ENCODE results near the gene MARCHF4. TPM values are rescaled to one million over a fixed set of nuclear protein-coding genes. Genes with fewer than 3 reads are reported as not detected.

The MARCHF4 gene
- total RNA-seq, 1 experiment from 2014 or later, result not detected

DNA sequence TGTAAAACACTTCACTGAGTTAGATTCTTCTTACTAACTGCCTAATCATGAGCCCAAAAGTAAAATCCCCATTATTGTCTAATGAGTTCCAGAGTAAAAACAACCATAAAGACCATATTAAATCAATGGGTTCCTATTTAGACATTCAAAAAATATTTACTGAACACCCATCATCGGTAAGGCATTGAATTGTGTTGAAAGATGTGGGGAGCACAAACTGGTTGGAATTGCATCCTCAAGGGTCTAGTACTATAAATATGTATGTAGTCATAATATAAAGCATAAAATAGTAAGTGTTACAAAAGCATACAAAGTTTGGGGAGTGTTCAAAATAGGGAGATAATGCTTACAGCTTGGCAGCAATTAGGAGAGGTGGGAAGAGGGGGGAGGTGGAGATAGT, 3.0 kb upstream of the MARCHF4 start:
- ChIA-PET POLR2A (no interaction called here), CTCF (no interaction called here), RAD21 (ENCODE audit: low non-redundant PET in 1 of 2, low total read pairs in 2 of 2, uncharacterized antibody in 2 of 2, unreplicated experiment in 2 of 2) (no interaction called here)
- no peak overlapping the region for H2AFZ ChIP-seq (ENCODE audit: low read depth, low read length, poor library complexity, severe bottlenecking)
- H3K9me2 ChIP-seq (ENCODE audit: insufficient read depth), result no peaks in the 10 kb centered on the region
- TF ChIP-seq ZFX (IDR thresholded peaks at IDR 0.05), result no peak
- no peak for TF ChIP-seq POLR2AphosphoS5 (IDR thresholded peaks at IDR 0.05; ENCODE audit: low read depth, low read length)
- no peak for TF ChIP-seq YY1 (IDR thresholded peaks at IDR 0.05; ENCODE audit: extremely low read depth, insufficient replicate concordance, low read depth, low read length)
- no peak for TF ChIP-seq SIN3A (IDR thresholded peaks at IDR 0.05; ENCODE audit: low read depth)
- TF ChIP-seq FOSL1 (IDR thresholded peaks at IDR 0.05; ENCODE audit: low read depth), result no peak
- TF ChIP-seq, protein P1, sequence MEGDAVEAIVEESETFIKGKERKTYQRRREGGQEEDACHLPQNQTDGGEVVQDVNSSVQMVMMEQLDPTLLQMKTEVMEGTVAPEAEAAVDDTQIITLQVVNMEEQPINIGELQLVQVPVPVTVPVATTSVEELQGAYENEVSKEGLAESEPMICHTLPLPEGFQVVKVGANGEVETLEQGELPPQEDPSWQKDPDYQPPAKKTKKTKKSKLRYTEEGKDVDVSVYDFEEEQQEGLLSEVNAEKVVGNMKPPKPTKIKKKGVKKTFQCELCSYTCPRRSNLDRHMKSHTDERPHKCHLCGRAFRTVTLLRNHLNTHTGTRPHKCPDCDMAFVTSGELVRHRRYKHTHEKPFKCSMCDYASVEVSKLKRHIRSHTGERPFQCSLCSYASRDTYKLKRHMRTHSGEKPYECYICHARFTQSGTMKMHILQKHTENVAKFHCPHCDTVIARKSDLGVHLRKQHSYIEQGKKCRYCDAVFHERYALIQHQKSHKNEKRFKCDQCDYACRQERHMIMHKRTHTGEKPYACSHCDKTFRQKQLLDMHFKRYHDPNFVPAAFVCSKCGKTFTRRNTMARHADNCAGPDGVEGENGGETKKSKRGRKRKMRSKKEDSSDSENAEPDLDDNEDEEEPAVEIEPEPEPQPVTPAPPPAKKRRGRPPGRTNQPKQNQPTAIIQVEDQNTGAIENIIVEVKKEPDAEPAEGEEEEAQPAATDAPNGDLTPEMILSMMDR (IDR thresholded peaks at IDR 0.05 in 2 of 3, conservative IDR thresholded peaks at IDR 0.05 in 1 of 3; ENCODE audit: borderline replicate concordance in 1 of 3, insufficient read depth in 1 of 3, low read depth in 2 of 3, low read length in 2 of 3), result no peak
- TF ChIP-seq SRF (IDR thresholded peaks at IDR 0.05; ENCODE audit: low read depth), result no peak
- no peak overlapping the region for H3K4me2 ChIP-seq (ENCODE audit: low read length)
- no peak overlapping the region for H3K9ac ChIP-seq (ENCODE audit: low read length)
- intact Hi-C loops (cut with micrococcal nuclease), result no loop called here
- peaks cover 2 to 26% of the 10 kb centered on the region in 2 experiments; a peak in 3 of 4 replicates for H3K4me1 ChIP-seq (ENCODE audit: control insufficient read depth in 1 of 2, insufficient read depth in 2 of 2, low read length in 2 of 2)
- no peak overlapping the region for H3K27ac ChIP-seq (ENCODE audit: low read depth, low read length)
- no peaks in the 10 kb centered on the region for H3K79me2 ChIP-seq (ENCODE audit: insufficient read depth, low read length)
- H4K20me1 ChIP-seq (ENCODE audit: insufficient read depth), result no peaks in the 10 kb centered on the region
- peaks cover 8% of the 10 kb centered on the region for H3K27me3 ChIP-seq (ENCODE audit: insufficient read depth, low read length)
- H3K36me3 ChIP-seq (ENCODE audit: control insufficient read depth in 1 of 2, insufficient read depth in 2 of 2, low read length in 2 of 2), result no peaks in the 10 kb centered on the region
- no TSS peak for BruUV-seq (replicated peaks)
- H3K4me3 ChIP-seq (replicated peaks in 1 of 2; ENCODE audit: low read depth in 1 of 2, low read length in 2 of 2), result no peak overlapping the region
- ATAC-seq (no peak), DNase-seq (ENCODE audit: low read depth, low spot score) (no peak)
- H3K9me3 ChIP-seq (ENCODE audit: control insufficient read depth in 1 of 2, insufficient read depth in 1 of 2, low read depth in 1 of 2, low read length in 2 of 2), result no peaks in the 10 kb centered on the region

DNA sequence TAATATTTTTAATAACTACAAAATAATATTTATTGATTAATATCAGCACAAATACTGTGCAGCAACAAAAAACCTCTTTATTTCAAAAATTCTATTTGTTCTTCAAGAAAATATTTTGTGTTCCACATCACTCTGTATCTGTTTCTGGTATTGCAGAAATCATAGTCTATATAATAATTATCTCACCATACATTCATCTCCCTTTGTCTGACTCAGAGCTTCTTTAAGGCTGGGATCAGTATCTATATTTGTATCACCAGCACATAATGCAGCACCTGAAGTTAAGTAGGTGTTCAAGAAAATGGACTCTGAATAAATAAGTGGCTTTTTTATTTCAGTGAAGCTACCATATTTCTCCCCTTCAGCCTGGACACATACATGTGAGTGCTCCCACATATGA, 1.6 kb upstream of the MARCHF4 start:
- H4K20me1 ChIP-seq (ENCODE audit: insufficient read depth), result no peaks in the 10 kb centered on the region
- RAD21 ChIA-PET (ENCODE audit: low non-redundant PET in 1 of 2, low total read pairs in 2 of 2, uncharacterized antibody in 2 of 2, unreplicated experiment in 2 of 2), result no interaction called here
- CTCF ChIA-PET, result no interaction called here
- DNase-seq (ENCODE audit: low read depth, low spot score) (no peak), ATAC-seq (no peak)
- H3K27me3 ChIP-seq (ENCODE audit: insufficient read depth, low read length), result peaks cover 18% of the 10 kb centered on the region
- H2AFZ ChIP-seq (ENCODE audit: low read depth, low read length, poor library complexity, severe bottlenecking), result no peak overlapping the region
- H3K4me3 ChIP-seq (replicated peaks in 1 of 2; ENCODE audit: low read depth in 1 of 2, low read length in 2 of 2), result no peak overlapping the region
- no peaks in the 10 kb centered on the region for H3K9me3 ChIP-seq (ENCODE audit: control insufficient read depth in 1 of 2, insufficient read depth in 1 of 2, low read depth in 1 of 2, low read length in 2 of 2)
- POLR2A ChIA-PET, result no interaction called here
- no peak overlapping the region for H3K9ac ChIP-seq (ENCODE audit: low read length)
- no TSS peak for BruUV-seq (replicated peaks)
- peak overlapping the region; percentile 42 for H3K4me2 ChIP-seq (ENCODE audit: low read length)
- H3K4me1 ChIP-seq (ENCODE audit: control insufficient read depth in 1 of 2, insufficient read depth in 2 of 2, low read length in 2 of 2), result peaks cover 2 to 26% of the 10 kb centered on the region in 2 experiments; a peak in 3 of 4 replicates
- TF ChIP-seq, protein P2, sequence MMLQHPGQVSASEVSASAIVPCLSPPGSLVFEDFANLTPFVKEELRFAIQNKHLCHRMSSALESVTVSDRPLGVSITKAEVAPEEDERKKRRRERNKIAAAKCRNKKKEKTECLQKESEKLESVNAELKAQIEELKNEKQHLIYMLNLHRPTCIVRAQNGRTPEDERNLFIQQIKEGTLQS (IDR thresholded peaks at IDR 0.05), result no peak
- TF ChIP-seq, protein P3, sequence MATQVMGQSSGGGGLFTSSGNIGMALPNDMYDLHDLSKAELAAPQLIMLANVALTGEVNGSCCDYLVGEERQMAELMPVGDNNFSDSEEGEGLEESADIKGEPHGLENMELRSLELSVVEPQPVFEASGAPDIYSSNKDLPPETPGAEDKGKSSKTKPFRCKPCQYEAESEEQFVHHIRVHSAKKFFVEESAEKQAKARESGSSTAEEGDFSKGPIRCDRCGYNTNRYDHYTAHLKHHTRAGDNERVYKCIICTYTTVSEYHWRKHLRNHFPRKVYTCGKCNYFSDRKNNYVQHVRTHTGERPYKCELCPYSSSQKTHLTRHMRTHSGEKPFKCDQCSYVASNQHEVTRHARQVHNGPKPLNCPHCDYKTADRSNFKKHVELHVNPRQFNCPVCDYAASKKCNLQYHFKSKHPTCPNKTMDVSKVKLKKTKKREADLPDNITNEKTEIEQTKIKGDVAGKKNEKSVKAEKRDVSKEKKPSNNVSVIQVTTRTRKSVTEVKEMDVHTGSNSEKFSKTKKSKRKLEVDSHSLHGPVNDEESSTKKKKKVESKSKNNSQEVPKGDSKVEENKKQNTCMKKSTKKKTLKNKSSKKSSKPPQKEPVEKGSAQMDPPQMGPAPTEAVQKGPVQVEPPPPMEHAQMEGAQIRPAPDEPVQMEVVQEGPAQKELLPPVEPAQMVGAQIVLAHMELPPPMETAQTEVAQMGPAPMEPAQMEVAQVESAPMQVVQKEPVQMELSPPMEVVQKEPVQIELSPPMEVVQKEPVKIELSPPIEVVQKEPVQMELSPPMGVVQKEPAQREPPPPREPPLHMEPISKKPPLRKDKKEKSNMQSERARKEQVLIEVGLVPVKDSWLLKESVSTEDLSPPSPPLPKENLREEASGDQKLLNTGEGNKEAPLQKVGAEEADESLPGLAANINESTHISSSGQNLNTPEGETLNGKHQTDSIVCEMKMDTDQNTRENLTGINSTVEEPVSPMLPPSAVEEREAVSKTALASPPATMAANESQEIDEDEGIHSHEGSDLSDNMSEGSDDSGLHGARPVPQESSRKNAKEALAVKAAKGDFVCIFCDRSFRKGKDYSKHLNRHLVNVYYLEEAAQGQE (IDR thresholded peaks at IDR 0.05; ENCODE audit: low read depth), result no peak
- 0 out of 2 replicates have a peak, but pooled peaks have one; percentile 19 for TF ChIP-seq SRF (IDR thresholded peaks at IDR 0.05; ENCODE audit: low read depth)
- intact Hi-C loops (cut with micrococcal nuclease), result no loop called here
- H3K9me2 ChIP-seq (ENCODE audit: insufficient read depth), result no peaks in the 10 kb centered on the region
- no peaks in the 10 kb centered on the region for H3K36me3 ChIP-seq (ENCODE audit: control insufficient read depth in 1 of 2, insufficient read depth in 2 of 2, low read length in 2 of 2)
- H3K79me2 ChIP-seq (ENCODE audit: insufficient read depth, low read length), result no peaks in the 10 kb centered on the region
- no peak overlapping the region for H3K27ac ChIP-seq (ENCODE audit: low read depth, low read length)

All from HCT116 (cell line).